ENCODE data around the gene KHNYN. TPM values are rescaled to one million over a fixed set of nuclear protein-coding genes. Genes with fewer than 3 reads are reported as not detected.
"Not testable (repeated sequence)": the region's sequence is repeated elsewhere in the genome, so short reads cannot be mapped to it uniquely, and the experiment has no call there.

Gene KHNYN
- total RNA-seq (2014; rRNA removed; shearing (Covaris generic)) = 15.4 and 19.5 TPM in 2 replicates

GRCh38 chr14:24429395-24430142 lies at the start of gene KHNYN, which contains the start of gene CBLN3:
TSS of gene KHNYN (plus strand) at chr14:24429954. CDS start at chr14:24430731, 777 bp downstream.
TSS of gene CBLN3 (minus strand) at chr14:24429668. CDS start at chr14:24429054, 614 bp downstream.
- peak; percentile 58 for DNase-seq (ENCODE audit: low spot score)

GRCh38 chr14:24381363-24382063 lies 48.2 kb upstream of the KHNYN start:
- no peak for DNase-seq (ENCODE audit: low spot score)

GRCh38 chr14:24382064-24382371 lies 47.7 kb upstream of the KHNYN start:
- DNase-seq (ENCODE audit: low spot score) = no peak

- no peak for DNase-seq (ENCODE audit: low spot score)
Observed at GRCh38 chr14:24384169-24384568, 45.6 kb upstream of the KHNYN start.

- DNase-seq (ENCODE audit: low spot score) = no peak
Observed at GRCh38 chr14:24385524-24385923, 44.2 kb upstream of the KHNYN start.

GRCh38 chr14:24387009-24387345 lies 42.8 kb upstream of the KHNYN start:
- DNase-seq (ENCODE audit: low spot score) = no peak

- DNase-seq (ENCODE audit: low spot score) = not testable (repeated sequence)
Observed at GRCh38 chr14:24387579-24387978, 42.2 kb upstream of the KHNYN start.

GRCh38 chr14:24388474-24389179 lies 41.1 kb upstream of the KHNYN start:
- DNase-seq (ENCODE audit: low spot score) = no peak

- DNase-seq (ENCODE audit: low spot score) = peak; percentile 4
Observed at GRCh38 chr14:24389226-24389848, 40.4 kb upstream of the KHNYN start.

- no peak for DNase-seq (ENCODE audit: low spot score)
Observed at GRCh38 chr14:24390701-24391468, 38.9 kb upstream of the KHNYN start.

GRCh38 chr14:24392325-24393091 lies 37.2 kb upstream of the KHNYN start:
- peak; percentile 7 for DNase-seq (ENCODE audit: low spot score)

GRCh38 chr14:24394275-24394674 lies 35.5 kb upstream of the KHNYN start:
- DNase-seq (ENCODE audit: low spot score) = no peak

- no peak for DNase-seq (ENCODE audit: low spot score)
Observed at GRCh38 chr14:24395609-24396582, 33.9 kb upstream of the KHNYN start.

GRCh38 chr14:24397639-24398292 lies 32.0 kb upstream of the KHNYN start:
- no peak for DNase-seq (ENCODE audit: low spot score)

GRCh38 chr14:24398293-24398652 lies 31.5 kb upstream of the KHNYN start:
- no peak for DNase-seq (ENCODE audit: low spot score)

- DNase-seq (ENCODE audit: low spot score) = no peak
Observed at GRCh38 chr14:24398653-24399446, 30.9 kb upstream of the KHNYN start, which contains the start of gene NYNRIN. TSS of gene NYNRIN (plus strand) at chr14:24399003. CDS start at chr14:24399247, 244 bp downstream.

GRCh38 chr14:24399447-24399822 lies 30.3 kb upstream of the KHNYN start:
- DNase-seq (ENCODE audit: low spot score) = no peak

All from A172 (cell line).